Erythroblast (primary cell): ENCODE measurements around the gene HPS1.

Experiments
- GATA1 ChIP-seq: IDR thresholded peaks from 2 replicates; pipeline ENCODE4 v1.6.1; 2011; ENCODE audit warnings: low read depth, mild to moderate bottlenecking, control low read depth, low read length, moderate library complexity
- POLR2A ChIP-seq: IDR thresholded peaks from 2 replicates; pipeline ENCODE4 v1.6.1; 2011; ENCODE audit warnings: mild to moderate bottlenecking, low read length

GRCh38 chr10:98470850-98471249 is 24.1 kb upstream of the HPS1 start:
- TF ChIP-seq POLR2A (no peak), GATA1 (no peak)
